NCI-H2081 treated with DMSO at 0.1 percent for 48 hours (cell line): ENCODE measurements around the gene RASGRF1.
"Not testable (repeated sequence)": the region's sequence is repeated elsewhere in the genome, so short reads cannot be mapped to it uniquely, and the experiment has no call there.

Experiments used
- DNase-seq: peaks from one replicate; lab custom pipeline; 2025; lab: John Stamatoyannopoulos, UW

Gene RASGRF1

GRCh38 chr15:78930577-78931388 is 159.8 kb downstream of the RASGRF1 start:
- DNase-seq: no peak

GRCh38 chr15:78929536-78930264 is 160.9 kb downstream of the RASGRF1 start:
- no peak for DNase-seq

GRCh38 chr15:78928616-78929093 is 161.9 kb downstream of the RASGRF1 start:
- DNase-seq: no peak

GRCh38 chr15:78928176-78928575 is 162.4 kb downstream of the RASGRF1 start:
- not testable (repeated sequence) for DNase-seq

- no peak for DNase-seq
These were observed 163.3 kb downstream of the RASGRF1 start for GRCh38 chr15:78927077-78927790.

GRCh38 chr15:78925956-78926743 is 164.4 kb downstream of the RASGRF1 start:
- DNase-seq: no peak

- no peak for DNase-seq
These were observed 165.4 kb downstream of the RASGRF1 start for GRCh38 chr15:78925076-78925624.

GRCh38 chr15:78923480-78924360 is 166.9 kb downstream of the RASGRF1 start:
- no peak for DNase-seq

GRCh38 chr15:78923015-78923414 is 167.6 kb downstream of the RASGRF1 start:
- no peak for DNase-seq

GRCh38 chr15:78922527-78922926 is 168.1 kb downstream of the RASGRF1 start:
- no peak for DNase-seq

- DNase-seq: no peak
These were observed 168.6 kb downstream of the RASGRF1 start for GRCh38 chr15:78921940-78922339.

- DNase-seq: no peak
These were observed 169.1 kb downstream of the RASGRF1 start for GRCh38 chr15:78921517-78921916.

- DNase-seq: no peak
These were observed 172.7 kb downstream of the RASGRF1 start for GRCh38 chr15:78917888-78918287.

- DNase-seq: no peak
These were observed 174.5 kb downstream of the RASGRF1 start for GRCh38 chr15:78916088-78916487.

- DNase-seq: no peak
These were observed 175.1 kb downstream of the RASGRF1 start for GRCh38 chr15:78915341-78916087.

GRCh38 chr15:78914027-78914764 is 176.4 kb downstream of the RASGRF1 start:
- no peak for DNase-seq

GRCh38 chr15:78913012-78913411 is 177.6 kb downstream of the RASGRF1 start:
- no peak for DNase-seq

- DNase-seq: no peak
These were observed 178.3 kb downstream of the RASGRF1 start for GRCh38 chr15:78912316-78912715.

GRCh38 chr15:78910271-78910670 is 180.3 kb downstream of the RASGRF1 start:
- no peak for DNase-seq
